ENCODE data around the gene MME.
"Not testable (repeated sequence)": the region's sequence is repeated elsewhere in the genome, so short reads cannot be mapped to it uniquely, and the experiment has no call there.

Gene MME

DNA sequence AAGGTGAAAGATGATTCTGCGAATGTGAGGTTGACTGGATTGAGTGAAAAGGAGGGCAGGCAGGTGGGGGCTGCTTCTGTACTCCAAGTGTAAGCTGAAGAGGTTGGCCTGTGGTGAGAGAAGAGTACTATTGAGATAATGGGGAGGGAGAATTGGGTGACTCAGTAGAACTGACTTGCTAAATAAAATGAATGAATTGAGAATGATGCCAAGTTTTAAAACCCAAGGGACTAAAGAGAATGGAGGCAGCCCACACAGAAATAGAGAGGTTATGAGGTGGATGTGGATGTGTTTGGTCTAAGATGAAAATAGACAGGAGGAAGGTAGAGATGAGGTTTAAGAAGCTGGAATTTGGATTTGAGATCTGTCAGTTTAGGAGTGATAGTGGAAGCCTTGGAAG is 5.9 kb downstream of the MME start:
- no peak for DNase-seq

DNA sequence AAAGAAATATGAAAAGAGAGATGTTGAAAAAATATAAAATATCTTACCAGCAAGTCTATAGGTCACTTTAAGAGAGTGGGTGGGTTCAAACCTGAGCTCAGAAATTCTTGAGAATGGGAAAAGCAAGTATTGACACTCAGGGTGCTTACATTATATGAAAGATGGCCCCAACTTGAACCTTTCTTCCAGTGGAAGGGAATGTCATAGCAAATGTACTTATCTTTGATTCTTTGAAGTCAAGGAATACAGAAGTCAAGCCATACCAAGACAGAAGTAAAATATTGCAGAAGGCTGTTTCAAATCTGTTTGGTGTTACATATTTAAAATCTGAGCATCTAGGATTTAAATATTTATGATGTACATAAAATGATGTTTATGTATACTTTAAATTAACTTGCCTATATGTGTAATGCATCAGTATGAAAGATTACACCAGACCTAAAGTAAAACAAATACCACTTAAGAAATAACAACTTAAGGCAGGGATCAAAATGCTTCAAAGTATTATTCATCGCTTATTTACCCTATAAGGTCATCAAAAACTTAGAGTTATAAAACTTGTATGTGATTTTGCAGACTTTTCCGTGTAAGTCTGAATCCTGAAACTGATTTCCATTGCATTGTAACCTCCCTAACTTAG is 8.7 kb downstream of the MME start:
- DNase-seq = no peak

DNA sequence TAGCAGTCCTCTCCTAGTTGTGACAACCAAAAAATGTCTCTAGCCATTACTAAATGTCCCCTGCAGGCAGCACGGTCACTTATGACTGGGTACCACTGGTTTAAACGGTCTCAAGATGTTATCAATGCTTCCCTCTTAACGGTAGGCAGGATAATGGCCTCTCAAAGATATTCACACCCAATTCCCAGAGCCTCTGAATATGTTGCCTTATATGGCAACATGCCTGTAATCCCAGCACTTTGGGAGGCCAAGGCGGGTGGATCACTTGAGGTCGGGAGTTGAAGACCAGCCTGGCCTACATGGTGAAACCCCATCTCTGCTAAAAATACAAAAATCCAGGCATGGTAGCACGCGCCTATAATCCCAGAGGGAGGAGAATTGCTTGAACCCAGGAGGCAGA is 9.4 kb downstream of the MME start:
- no peak for DNase-seq

GRCh38 chr3:155093261-155093660 is 13.1 kb downstream of the MME start:
- DNase-seq = no peak

DNA sequence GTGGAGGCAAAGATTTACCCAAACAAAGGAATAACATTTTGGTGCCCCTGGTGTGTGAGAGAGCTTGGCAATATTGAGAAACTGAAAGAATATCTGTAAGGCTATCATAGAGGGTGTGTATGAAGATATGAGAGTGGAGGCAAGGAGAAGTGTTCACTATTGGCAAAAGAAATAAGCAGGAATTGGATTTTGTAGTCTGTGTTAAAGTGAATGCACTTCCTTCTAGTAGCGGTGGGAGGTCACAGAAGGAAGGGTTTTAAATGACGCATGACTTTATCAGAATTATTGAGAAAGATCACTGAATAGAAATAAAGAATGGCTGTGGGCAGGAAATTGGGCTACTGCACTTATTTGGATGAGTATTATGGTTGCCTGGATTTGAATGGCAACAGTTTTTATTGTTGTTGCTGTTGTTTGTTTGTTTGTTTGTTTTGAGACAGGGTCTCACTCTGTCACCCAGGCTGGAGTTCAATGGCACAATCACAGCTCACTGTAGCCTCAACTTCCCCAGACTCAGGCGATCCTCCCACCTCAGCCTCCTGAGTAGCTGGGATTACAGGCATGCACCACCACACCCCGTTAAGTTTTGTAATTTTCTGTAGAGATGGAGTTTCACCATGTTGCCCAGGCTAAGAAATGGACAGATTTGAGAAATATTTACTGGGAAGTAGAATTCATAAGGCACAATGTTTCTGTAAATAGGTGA is 16.3 kb downstream of the MME start:
- no peak for DNase-seq

DNA sequence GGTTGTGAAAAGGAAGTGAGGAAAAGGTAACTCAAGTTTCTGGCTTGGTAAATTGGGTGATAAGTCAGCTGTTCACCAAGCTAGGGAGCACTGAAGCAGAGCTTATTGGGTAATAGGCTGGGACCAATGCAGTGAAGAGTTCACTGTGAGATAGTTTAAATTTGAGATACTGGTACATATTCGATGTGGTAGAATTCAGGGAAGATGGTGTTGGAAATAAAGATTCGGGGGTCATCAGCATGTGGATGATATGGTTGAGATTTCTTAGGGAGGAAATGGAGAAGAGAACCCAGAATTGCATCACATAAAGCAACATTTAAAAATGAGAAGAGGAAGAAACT is 16.9 kb downstream of the MME start:
- no peak for DNase-seq

DNA sequence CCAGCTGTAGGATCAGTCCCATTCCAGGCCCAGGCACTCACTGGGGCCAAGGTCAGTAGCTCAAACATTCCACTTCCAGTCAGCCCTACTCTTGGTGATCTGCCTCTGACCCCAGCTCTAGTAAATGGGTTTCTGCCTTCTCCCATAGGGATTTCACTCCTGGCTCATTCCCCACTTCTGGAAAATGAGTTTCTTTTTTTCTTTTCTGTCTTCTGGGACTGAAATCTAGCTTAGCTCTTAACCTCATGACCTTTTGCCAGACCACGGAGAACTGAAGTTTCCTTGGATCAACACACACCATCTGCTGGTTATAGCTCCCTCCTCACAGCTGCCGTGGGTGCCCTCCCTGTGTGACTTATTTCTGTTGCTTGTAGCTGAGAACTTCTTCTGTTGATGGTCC is 21.3 kb downstream of the MME start:
- no peak for DNase-seq

- no peak for DNase-seq
Observed at GRCh38 chr3:155102329-155102728, 22.2 kb downstream of the MME start.

GRCh38 chr3:155103686-155104085 is 23.6 kb downstream of the MME start:
- no peak for DNase-seq

- no peak for DNase-seq
Observed at GRCh38 chr3:155106119-155106518, 26.0 kb downstream of the MME start.

- DNase-seq = no peak
Observed at GRCh38 chr3:155110022-155110421, 29.9 kb downstream of the MME start.

DNA sequence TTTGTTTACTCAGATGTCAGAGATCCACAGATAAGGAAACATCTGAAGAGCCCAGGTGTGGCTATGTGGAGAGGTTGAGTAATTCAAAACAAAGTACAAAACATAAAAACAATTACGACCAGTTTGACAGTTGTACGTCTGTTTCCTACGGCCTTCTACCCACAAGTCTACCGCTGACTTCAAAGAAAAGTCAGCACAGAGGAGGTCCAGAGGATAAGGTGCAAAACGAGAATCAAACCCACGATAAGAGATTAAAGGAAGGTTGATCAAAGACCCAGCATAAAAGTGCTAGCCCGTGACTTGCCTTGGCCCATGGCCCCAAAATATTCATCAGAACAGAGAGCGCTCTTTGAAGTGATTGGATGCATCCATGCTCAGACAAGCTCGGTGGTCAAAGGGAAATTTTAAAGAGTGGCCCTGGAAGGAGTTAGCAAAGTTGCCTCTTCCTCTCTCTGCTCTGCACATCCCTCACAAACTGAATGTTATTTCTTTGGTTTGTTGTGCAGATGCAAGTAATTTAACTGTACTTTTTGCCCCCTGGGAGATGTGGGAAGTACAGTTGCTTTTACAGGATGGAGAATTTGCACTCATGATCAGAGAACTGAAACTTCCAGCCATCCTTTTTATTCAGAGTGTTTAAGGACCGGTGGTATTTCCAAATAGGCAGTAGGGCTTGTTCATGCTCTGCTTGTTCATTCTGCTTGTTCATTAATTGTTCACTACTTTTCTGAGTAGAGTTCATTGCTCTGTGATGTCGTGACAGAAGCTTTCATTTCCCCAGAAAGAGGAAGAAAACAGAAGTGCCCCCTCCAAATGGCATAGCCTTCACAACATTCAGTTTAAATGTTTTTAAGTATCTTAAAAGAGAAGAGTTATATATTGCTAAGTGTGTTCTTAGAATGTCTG is 31.1 kb downstream of the MME start:
- no peak for DNase-seq

DNA sequence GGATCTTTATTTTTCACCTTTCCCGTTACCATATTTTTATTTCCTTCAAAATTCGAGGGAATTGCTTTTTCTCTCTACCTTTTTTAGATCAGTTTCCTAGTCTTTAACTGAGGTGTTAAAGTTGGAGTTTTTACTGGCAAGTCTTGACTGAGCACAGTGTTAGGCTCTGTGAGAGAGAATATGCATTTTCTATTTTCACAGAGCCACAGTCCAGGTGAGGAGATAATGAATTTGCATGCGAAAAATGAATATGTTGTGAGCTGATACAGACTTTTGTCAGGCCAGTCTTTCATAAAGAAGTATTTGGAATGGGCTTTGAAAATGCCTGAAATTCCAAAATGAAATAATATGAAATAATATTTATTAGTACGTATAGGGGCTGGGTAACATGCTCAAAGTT is 31.9 kb downstream of the MME start:
- DNase-seq = no peak

- DNase-seq = no peak
Observed at GRCh38 chr3:155112661-155113389, 32.7 kb downstream of the MME start.

- DNase-seq = not testable (repeated sequence)
Observed at GRCh38 chr3:155124745-155125144, 44.6 kb downstream of the MME start.

DNA sequence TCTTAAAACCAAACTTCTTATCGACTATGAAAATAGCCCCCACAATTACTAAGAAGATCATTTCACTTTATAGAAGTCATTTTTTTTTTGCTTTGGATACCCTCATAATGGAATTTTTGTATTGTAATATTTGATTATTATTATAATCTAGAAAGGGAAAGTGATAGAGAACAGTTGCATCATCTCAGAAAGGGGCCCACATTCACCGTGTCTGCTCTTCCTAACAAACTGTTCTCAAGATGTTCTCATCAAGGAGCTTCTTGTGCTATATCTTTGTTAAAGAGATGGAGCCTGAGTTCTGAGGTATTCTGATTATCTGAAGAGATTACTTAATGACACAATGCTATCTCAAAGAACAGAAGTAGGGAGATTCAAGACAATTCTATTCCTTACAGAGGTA is 49.3 kb downstream of the MME start:
- no peak for DNase-seq

GRCh38 chr3:155130001-155130400 is 49.9 kb downstream of the MME start:
- no peak for DNase-seq

GRCh38 chr3:155131104-155131503 is 51.0 kb downstream of the MME start:
- no peak for DNase-seq

DNA sequence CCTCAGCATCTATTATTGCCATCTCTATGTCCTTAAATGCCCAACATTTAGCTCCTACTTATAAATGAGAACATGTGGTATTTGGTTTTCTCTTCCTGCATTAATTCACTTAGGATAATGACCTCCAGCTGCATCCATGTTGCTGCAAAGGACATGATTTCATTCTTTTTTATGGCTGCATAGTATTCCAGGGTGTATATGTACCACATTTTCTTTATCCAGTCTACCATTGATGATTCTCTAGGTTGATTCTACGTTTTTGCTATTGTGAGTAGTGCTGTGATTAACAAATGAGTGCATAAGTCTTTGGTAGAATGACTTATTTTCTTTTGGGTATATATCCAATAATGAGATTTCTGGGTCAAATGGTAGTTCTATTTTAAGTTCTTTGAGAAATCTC is 54.2 kb downstream of the MME start:
- not testable (repeated sequence) for DNase-seq

DNA sequence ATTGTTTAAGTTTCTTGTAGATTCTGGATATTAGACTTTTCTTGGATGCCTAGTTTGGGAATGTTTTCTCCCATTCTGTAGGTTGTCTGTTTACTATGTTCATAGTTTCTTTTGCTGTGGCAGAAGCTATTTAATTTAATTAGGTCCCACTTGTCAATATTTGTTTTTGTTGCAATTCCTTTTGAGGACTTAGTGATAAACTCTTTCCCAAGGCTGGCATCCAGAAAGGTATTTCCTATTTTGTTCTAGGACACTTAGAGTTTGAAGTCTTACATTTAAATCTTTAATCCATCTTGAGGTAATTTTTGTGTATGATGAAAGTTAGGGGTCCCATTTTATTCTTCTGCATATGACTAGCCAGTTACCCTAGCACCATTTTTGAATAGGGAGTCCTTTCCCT is 54.9 kb downstream of the MME start:
- no peak for DNase-seq

- no peak for DNase-seq
Observed at GRCh38 chr3:155138677-155139076, 58.6 kb downstream of the MME start.

DNA sequence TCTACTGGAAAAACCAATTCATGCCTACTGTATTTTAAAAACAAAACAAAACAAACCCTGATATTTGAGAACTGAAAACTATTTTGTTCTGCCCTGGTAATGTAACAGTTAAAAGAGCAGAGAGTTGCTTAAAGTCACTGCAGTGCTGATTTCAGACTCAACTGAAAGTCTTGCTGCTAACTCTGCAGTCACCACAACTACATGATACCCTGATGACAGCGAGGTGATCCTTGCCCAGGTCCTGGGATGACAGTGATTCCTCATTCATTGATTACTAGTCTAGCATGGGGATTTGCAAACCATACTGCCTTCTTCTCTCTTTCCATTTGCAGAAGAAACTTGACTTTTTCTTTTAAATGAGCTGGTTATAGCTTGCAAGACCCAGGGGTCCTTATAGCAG is 67.5 kb downstream of the MME start:
- no peak for DNase-seq

DNA sequence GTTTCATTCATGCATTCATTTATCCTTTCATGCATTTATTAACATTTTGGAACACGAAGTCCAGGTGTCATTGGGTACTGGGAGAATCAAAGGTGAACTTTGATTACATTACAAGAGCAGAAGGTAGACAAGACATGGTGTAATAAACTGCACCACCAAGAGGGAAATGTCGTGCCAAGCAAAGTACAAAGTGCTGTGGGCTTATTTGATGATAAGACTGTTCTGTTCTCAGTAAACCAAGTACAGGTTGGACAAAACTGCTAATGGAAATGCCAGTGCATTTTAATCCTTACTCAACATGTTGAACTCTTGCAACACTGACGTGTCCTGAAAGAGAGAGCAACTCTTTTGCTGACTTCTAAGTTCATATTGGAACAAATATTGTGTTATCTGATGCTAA is 69.4 kb downstream of the MME start:
- DNase-seq = no peak

All from CD4-positive, alpha-beta T cell treated with Interleukin-12 subunit alpha and Interleukin-12 subunit beta, for 1 hour (primary cell).